HG03039 (cell line): Measurements from ENCODE around the gene ACR.
"Not testable (repeated sequence)": the region's sequence is repeated elsewhere in the genome, so short reads cannot be mapped to it uniquely, and the experiment has no call there.

Source experiments
- ATAC-seq: cut with Tn5 transposase; IDR thresholded peaks from one replicate; pipeline ENCODE4 v1.9.1; 2021; ENCODE audit warnings: mild to moderate bottlenecking, moderate library complexity; ENCODE audit not compliant: unreplicated experiment

Gene ACR

DNA sequence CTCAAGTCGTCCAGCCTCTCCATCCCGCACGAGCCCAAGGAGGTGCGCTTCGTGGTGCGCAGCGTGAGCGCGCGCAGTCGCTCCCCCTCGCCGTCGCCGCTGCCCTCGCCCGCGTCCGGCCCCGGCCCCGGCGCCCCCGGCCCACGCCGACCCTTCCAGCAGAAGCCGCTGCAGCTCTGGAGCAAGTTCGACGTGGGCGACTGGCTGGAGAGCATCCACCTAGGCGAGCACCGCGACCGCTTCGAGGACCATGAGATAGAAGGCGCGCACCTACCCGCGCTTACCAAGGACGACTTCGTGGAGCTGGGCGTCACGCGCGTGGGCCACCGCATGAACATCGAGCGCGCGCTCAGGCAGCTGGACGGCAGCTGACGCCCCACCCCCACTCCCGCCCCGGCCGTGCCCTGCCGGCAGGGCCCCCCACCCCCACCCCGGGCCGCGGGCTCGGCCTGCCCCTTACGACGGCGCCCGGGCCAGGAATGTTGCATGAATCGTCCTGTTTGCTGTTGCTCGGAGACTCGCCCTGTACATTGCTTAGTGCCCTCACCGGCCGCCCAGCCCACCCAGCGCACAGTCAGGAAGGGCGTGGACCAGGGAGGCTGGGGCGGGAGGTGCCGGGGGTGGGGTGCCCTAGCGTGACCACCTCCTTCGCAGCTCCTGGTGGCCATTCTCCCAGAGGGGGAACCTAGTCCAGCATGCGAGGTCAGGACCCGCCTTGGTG is 6.9 kb upstream of the ACR start:
- no peak for ATAC-seq

DNA sequence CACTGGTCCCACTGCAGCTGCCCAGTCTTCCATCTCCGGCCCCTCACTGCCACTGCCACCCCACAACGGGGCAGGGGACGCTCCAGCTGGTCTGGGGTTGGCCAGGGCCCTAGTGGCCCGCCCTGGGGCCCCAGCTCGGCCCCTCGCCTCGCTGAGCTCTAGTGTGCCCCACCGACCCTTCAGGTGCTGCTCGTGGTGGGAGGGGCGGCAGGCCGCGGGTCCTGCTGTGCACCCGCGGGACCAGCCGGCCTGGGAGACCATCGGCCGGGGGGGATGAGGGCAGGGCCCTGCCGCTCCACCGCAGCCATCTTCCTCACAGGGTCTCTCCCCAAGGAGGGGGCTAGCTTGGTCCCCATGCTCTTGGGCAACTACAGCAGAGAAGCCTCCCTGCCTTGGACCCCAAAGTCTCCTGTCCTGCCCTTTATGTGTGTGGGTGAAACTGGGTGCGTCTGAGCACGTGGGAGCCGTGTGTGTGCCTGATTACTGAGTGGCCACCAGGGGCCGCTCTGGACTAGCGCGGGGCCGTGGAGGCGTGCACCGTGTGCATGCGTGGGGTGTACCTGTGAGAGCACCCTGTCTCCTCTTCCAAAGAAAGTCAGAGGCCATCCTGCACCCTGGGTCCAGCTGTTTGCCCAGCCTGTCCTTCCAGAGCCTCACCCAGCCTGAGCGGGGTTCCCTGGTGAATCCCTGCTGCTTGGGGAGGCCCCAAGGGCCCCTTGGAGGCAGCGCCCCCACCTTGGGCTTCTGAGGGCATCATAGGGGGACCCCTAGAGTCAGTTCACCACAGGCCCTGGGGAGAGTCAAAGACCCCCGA is 6.0 kb upstream of the ACR start:
- no peak for ATAC-seq

DNA sequence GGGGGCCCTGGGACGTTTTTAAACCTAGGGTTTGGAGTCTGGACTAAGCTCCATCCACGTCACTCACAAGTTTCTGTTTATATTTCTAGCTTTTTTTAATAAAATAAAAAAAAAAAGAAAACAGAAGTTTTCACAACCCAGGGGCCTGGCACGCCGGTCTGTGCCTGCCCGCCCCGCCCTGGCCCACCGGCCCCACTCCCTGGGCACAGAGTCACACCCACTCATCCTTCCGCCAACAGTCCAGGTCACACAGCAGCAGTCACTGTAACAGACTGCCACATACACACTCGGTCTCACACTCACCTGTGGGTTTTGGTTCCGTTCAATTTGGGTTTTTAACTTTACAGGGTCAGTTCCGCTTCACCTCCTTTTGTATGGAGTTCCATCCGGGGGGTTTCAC is 5.3 kb upstream of the ACR start:
- no peak for ATAC-seq

DNA sequence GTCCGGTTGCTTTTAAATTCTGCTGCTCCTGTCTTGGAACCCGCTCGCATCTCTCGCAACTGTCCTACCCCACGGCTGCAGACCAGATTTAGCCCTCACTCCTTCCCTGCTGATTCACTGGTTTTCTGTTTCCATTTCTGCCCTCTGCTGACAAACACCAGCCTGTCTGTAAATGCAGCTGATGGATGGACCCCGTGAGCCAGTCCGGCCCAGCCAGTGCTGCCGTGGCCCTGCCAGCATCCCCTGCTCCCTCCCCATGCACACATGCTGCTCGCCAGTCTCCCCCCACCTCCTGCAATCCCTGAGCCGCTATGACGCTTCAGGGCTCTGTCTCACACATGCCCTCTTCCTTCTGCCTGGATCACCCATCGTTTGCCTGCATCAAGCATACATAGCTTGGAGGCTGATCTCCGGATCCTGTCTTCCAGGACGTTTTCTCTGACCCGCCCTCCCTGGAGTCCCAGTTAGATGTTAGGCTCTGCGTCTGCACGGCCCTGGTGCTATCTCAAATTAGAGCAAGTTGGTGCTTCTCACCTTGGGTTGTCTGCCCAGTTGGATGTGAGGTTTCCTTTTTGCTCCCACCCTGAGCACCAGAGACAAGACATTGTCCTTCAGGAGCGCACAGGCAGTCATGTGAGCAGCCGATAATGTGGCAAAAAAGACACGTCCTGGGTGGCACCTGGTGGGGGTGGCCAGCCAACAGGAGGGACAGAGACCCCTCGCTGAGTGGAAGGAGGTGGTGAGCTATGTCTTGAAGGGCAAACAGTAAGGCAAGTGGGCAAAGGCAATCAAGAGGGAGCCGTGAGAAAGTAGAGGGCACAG is 4.3 kb upstream of the ACR start:
- no peak for ATAC-seq

DNA sequence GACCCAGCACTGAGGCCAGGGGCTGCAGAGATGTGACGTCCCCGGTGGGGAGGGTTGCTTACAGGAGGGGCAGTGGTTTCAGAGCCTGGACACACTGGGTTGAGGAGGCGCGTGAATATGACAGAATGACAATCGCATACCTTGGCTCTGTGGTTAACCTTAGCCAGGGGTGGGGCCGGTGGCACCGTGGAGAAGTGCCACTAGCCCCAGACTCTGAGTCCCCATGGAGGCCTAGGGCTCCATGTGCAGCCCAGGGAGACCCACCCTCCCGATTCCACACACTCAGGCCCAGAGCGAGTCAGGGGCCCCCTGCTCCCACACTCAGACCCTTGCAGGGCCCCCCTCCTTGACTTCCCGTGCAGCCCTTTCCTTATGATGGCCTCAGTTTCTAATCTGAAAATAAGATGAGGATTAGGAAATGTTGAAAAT is 3.6 kb upstream of the ACR start:
- ATAC-seq = no peak

DNA sequence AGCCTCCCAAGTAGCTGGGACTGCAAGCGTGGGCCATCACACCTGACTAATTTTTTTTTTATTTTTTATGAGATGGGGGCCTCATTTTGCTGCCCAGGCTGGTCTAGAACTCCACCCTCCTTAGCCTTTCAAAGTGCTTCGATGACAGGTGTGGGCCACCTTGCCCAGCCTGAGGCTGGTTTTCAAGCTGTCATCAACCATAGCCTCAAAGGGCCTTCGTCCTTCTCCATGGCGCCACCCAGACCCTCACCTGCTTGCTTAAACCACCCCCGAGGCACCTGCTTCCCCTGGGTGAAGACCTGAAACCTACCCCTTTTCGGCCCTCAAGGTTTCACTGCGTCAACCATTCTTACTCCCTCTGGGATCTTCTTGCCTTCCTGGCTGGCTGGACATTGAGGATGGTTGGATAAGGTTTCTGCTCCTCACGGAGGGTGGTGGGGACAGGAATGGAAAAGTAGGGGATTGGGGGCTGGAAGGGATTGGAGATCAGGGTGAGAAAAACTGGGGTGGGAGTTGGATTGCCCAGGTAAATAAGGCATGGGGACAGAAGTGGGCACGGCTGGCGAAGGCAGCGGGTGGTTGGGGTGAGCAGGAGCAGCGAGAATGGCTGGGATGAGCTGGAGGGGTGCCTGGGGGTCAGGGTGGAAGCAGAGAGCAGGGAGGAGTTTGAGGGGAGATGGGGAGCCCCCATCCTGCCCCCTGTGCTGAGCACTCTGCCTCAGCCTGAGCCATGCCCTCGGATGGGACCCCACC is 2.8 kb upstream of the ACR start:
- ATAC-seq = no peak

DNA sequence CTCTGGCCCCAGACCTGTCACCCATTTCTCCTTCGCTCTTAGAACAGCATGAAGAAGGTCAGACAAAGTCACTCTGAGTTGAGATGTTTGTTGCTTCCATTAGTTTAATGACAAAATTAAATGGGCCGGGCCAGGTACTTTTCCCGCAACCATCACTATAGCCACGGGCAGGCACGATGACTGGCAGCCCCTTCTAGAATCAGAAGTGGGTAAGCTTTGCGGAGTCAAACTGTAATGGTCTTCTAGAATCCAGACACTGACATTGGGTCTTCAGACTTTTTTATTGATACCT is 2.3 kb upstream of the ACR start:
- ATAC-seq = no peak

DNA sequence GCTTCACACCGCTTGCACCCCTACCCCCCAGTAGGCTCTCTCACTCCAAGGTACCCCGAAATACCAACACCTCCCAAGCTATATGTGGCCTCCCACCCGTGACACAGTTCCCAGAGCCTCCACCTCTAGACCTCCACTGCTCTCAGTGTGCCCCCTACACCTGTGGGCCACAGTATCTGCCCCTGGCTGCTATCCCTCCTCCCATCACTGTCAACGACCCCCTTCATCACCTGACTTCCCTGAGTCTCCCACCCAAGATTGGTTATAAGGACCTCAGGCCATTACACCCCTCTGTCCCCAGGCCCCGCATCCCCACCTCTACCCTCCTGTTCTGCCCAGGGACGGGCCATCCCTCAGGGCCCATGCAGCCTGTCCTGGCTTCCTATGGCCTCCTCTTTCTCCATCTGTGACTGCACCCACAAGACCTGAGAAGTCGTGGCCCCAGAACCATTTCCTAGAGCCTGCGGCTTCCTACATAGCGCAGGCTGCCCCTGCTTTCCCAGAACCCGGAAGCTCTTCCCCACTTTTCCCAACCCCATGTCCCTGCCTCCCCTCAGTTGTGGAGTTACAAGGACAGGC is 734 bp downstream of the ACR start:
- ATAC-seq = no peak

DNA sequence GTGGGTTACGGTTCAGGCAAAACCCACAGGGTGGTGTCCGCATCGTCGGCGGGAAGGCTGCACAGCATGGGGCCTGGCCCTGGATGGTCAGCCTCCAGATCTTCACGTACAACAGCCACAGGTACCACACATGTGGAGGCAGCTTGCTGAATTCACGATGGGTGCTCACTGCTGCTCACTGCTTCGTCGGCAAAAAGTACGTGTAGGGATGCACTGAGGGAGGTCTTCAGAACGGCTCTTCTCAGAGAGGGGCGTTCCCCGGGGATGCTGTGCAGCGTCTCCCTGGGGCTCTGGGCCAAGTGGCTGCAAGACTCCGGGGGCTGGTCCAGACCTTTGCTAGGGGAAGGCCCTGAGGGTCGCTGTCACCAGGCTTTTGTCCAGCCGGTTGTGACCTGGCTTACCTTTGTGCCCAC is 1.3 kb downstream of the ACR start:
- ATAC-seq = no peak

DNA sequence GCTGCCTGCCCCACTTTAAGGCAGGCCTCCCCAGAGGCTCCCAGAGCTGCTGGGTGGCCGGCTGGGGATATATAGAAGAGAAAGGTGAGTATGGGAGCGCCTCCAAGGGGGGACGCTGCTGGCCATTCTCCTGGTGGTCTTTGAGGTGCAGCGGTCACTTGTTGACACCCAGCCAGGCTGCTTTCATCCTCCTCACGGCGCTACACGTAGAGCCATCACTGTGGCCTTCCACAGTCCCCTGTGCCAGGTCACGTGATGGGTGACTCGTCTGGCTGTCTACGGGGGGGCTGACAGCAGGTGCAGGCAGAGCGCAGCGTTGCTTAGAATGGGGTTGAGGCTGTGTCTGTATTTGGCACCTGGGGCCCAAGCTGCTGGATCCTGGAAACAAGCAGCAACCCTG is 1.9 kb downstream of the ACR start:
- ATAC-seq = no peak

DNA sequence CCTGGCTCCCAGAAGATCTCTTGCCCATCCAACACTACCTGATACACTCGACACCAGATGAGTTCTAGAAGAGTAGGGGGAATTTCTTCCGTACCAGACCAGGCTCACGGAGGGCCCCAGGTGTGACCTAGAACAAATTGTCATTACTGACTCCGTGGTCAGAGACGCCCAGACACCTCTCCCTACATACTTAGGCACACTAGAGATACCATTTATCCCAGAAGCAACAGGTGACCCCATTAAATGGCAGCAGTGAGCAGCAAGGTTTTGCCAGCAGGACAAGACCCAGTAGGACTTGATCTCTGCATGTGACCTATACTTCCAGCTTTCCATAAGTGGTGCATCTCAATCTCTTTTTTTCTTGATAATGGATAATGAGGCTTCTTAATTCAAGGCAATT is 2.7 kb downstream of the ACR start:
- not testable (repeated sequence) for ATAC-seq

DNA sequence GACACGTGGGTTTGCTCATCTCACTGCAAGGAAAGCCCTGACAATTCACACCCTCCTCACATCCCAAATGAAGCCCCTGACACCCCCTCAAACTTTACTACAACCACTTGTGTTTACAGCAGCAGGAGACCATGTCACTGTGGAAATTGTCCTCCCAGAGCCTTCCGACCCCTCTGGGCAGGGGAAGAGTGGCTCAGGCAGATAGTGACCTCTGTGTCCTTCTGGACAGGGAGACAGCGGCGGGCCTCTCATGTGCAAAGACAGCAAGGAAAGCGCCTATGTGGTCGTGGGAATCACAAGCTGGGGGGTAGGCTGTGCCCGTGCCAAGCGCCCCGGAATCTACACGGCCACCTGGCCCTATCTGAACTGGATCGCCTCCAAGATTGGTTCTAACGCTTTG is 6.4 kb downstream of the ACR start:
- ATAC-seq = not testable (repeated sequence)

DNA sequence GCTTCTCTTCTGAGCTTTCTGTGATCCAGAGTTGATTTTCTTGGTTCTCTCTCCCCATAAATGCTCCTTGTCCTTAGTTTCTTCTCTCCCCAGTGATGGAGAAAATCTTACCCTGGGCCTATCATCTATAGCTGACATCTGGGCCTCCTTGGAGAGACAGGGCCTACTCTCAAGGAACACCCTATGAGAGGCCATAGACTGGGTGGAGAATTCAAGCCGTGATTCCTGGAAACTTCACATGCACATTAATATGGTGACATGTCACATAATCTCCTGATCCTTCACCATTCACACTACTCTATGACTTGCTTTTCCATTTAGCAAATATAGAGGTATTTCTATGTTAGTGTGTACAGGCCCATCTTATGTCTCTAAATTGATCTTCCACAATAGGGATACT is 9.5 kb downstream of the ACR start:
- ATAC-seq = not testable (repeated sequence)

DNA sequence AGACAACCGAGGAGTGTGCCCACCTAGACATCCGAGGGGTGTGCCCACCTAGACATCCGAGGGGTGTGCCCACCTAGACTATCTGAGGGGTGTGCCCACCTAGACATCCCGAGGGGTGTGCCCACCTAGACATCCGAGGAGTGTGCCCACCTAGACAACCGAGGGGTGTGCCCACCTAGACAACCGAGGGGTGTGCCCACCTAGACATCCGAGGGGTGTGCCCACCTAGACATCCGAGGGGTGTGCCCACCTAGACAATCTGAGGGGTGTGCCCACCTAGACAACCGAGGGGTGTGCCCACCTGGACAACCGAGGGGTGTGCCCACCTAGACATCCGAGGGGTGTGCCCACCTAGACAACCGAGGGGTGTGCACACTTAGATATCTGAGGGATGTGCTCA is 10.6 kb downstream of the ACR start:
- ATAC-seq = not testable (repeated sequence)

DNA sequence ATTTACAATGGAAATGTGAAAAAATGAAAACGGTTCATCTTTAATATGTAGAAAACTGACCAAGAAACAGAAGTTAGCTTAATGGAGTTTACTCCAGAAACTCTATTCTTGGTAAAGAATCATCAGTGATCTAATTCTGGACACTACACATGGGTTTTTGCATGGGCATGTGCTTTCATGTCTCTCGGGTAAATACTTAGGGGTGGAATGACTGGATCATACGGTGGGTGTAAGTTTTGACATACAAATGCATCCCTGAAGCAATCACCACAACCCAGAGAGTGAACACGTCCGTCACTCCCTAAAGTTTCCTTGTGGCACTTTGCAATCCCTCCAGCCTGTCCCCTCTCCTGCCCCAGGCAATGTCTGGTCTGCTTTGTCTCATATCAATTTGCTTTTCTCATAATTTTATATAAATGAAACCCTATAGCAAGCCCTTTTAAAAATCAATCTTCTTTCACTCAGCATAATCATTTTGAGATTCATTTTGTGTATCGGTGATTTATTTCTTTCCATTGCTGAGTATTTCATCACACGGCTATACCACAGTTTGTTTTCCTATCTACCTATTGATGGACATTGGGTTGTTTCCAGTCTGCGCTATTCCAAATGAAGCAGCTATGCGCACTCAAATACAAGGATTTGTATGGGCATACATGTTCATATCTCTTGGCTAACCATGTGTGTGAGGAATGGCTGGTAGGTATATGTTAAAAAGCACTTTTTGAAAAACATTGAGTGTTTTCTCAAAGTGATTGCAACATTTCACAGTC is 11.5 kb downstream of the ACR start:
- not testable (repeated sequence) for ATAC-seq

DNA sequence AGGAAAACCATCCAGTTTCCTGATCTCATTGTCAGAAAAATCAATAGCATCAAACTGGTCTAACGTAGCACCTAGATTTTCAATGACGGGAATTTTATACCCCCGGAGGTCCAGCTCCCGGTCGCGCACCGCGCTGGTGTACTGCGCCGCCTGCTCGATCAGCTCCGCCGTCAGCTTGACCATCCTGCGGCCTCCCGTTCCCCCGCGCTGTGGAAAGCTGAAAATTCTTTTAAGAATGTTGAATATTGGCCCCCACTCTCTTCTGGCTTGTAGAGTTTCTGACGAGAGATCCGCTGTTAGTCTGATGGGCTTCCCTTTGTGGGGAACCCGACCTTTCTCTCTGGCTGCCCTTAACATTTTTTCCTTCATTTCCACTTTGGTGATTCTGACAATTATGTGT is 17.2 kb downstream of the ACR start:
- not testable (repeated sequence) for ATAC-seq

DNA sequence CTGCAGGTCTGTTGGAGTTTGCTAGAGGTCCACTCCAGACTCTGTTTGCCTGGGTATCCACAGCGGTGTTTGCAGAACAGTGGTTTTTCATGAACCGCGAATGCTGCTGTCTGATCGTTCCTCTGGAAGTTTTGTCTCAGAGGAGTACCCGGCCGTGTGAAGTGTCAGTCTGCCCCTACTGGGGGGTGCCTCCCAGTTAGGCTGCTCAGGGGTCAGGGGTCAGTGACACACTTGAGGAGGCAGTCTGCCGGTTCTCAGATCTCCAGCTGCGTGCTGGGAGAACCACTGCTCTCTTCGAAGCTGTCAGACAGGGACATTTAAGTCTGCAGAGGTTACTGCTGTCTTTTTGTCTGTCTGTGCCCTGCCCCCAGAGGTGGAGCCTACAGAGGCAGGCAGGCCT is 18.4 kb downstream of the ACR start:
- ATAC-seq = not testable (repeated sequence)

DNA sequence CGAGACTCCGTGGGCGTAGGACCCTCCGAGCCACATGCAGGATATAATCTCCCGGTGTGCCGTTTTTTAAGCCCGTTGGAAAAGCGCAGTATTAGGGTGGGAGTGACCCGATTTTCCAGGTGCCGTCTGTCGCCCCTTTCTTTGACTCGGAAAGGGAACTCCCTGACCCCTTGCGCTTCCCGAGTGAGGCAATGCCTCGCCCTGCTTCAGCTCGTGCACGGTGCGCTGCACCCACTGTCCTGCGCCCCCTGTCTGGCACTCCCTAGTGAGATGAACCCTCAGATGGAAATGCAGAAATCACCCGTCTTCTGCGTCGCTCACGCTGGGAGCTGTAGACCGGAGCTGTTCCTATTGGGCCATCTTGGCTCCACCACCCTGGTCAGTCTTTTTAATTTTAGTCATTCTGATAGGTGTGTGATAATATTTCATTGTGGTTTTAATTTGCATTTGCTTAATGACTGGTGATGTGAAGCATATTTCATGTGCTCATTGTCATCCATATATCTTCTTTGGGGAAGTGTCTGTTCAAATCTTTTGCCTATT is 19.0 kb downstream of the ACR start:
- not testable (repeated sequence) for ATAC-seq

DNA sequence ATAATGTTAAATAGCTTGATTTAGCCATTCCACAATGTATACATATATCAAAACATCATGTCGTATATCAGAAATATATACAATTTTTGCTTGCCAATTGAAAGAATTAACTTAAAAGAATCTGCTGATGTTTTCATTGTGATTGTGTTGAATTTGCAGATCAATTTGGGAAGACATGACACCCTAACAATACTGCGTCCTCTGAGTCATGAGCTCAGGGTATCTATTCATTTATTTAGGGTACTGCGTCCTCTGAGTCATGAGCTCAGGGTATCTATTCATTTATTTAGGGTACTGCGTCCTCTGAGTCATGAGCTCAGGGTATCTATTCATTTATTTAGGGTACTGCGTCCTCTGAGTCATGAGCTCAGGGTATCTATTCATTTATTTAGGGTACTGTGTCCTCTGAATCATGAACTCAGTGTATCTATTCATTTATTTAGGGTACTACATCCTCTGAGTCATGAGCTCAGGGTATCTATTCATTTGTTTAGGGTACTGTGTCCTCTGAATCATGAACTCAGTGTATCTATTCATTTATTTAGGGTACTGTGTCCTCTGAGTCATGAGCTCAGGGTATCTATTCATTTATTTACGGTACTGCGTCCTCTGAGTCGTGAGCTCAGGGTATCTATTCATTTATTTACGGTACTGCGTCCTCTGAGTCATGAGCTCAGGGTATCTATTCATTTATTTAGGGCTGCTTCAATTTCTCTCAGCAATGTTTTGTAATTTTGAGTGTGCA is 21.8 kb downstream of the ACR start:
- not testable (repeated sequence) for ATAC-seq
